DMS 273 (cell line): ENCODE measurements around the gene SRPRB.
"Not testable (repeated sequence)": the region's sequence is repeated elsewhere in the genome, so short reads cannot be mapped to it uniquely, and the experiment has no call there.

ENCODE experiments used
- DNase-seq: peaks from one replicate; lab custom pipeline; 2025; ENCODE audit not compliant: unreplicated experiment; lab: John Stamatoyannopoulos, UW

The SRPRB gene

GRCh38 chr3:133777807-133778568 lies 27.6 kb upstream of the SRPRB start:
- no peak for DNase-seq

GRCh38 chr3:133779626-133780203 lies 25.9 kb upstream of the SRPRB start:
- no peak for DNase-seq

DNA sequence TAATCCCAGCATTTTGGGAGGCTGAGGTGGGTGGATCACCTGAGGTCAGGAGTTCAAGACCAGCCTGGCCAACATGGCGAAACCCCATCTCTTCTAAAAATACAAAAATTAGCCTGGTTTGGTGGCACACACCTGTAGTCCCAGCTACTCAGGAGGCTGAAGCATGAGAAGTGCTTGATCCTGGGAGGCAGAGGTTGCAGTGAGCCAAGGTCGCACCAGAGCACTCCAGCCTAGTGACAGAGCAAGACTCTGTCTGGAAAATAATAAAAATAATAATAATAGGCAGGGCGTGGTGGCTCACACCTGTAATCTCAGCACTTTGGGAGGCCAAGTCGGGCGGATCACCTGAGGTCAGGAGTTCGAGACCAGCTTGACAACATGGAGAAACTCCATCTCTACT lies 24.9 kb upstream of the SRPRB start:
- DNase-seq = not testable (repeated sequence)

- no peak for DNase-seq
These were observed 24.0 kb upstream of the SRPRB start for GRCh38 chr3:133781570-133781969.

DNA sequence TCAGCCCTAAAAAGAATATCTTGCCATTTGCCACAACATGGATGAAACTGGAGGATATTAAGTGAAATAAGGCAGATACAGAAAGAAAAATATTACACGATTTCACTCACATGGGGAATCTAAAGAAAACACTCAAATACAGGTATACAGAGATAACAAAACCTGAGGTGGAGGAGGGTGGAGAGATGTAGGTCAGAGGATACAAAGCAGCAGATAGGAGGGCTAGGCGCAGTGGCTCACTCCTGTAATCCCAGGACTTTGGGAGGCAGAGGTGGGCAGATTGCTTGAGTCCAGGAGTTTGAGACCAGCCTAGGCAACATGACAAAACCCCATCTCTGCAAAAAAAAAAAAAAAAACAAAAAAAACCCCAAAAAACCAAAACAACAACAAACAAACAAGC lies 23.2 kb upstream of the SRPRB start:
- no peak for DNase-seq

DNA sequence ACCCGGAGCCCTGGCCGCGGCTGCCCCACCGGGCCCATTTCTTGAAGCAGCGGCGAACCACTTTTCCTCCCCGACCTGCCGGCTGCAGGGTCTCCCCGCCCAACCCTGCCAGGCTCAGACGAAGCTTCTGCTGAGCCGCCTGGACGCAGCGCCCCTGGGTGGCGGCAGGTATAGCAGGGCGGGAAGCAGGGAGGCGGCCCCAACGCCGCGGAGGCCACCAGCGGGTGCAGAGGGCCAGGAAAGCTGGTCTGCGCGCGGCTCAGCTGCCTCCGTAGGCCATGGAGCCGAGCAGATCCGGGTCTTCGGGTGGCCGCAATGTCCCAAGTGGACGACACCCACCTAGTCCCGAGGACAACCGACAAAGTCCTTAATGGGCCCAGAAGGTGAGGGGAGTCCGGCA lies 21.9 kb upstream of the SRPRB start:
- no peak for DNase-seq

DNA sequence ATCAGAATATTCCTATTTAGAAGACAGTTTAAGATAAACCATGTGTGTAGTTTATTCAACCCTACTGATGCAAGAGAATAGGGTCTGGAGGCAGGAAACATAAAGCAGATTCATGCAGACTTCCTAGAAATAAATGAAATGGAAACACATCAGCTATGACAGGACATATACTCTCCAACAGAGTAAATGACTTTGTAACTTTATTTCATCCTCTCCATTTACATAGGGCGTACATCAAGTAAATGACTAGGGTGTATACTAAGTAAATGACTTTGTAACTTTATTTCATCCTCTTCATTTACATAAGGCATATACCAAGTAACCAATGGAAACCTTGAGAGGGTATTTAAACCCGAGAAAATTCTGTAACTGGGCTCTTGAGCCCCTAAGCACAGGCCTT lies 17.6 kb upstream of the SRPRB start:
- no peak for DNase-seq

GRCh38 chr3:133792171-133792763 lies 13.3 kb upstream of the SRPRB start:
- peak; percentile 67 for DNase-seq

GRCh38 chr3:133797396-133798105 lies 8.1 kb upstream of the SRPRB start:
- no peak for DNase-seq

GRCh38 chr3:133799794-133800585 lies 5.6 kb upstream of the SRPRB start:
- DNase-seq = peak; percentile 37

GRCh38 chr3:133803469-133803868 lies 2.1 kb upstream of the SRPRB start:
- DNase-seq = no peak

DNA sequence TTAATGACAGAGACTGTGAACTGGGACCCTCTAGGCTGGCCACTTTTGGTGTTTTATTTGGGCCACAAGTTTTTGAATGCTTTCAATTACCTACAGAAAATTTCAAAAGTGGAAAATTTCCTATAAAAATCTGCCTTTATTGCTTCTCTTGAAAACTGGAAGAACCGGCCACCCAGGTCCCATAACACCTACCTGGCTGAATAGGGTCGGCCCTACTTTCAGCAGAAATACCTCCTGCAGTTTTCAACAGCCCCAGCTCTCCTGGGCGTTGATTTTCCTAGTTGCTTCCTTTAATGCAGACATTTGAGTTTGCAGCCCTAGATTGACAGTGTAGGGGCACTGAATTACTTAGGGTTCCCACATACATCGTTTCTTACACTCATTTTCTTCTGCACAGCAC lies 719 bp upstream of the SRPRB start:
- no peak for DNase-seq

DNA sequence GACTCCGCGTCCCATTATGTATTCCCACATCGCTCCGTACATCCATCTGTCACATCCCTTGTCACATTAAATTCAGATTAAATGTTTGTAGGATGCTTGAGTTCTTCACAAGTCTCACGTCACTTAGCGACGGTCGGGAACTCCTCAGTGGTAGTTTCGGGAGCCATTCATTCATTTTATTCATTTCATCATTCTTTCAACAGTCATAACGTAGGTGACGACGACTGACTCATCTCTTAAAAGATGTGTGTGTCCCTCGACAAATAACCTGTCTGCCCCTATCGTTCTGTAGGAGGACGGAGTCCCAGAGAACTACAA lies 272 bp upstream of the SRPRB start:
- no peak for DNase-seq

GRCh38 chr3:133812872-133813271 lies 7.3 kb downstream of the SRPRB start:
- no peak for DNase-seq

DNA sequence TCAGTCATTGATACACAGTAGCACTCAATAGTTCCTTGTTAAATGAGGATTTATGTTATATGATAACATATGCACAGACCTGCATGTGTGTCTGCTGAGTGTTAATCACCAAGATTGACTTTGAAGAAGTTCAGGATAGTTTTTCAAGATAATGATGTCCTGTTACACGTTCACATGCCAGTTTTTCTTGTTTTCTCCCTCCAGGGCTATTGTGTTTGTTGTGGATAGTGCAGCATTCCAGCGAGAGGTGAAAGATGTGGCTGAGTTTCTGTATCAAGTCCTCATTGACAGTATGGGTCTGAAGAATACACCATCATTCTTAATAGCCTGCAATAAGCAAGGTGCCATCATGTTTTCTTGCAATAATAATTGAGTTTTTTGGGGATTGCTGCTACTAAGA lies 9.8 kb downstream of the SRPRB start:
- no peak for DNase-seq

DNA sequence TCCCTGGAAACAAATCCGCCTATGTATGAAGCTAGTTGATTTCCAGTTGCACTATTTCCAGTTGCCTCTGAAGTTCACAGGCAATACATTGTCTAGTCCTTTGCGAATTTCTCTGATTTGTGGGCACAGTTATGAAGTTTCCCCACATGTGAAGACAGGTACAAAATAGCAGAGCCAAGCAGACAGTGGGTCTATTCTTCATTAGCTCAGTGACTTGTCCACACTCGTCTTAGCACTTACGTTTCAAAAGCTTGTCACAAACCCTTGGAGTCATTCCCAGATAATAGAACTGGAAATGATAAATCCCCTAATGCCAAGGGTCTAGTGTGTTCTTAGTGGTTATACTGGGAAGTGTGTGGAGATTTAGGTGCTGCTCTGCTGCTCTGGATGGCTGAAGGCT lies 14.5 kb downstream of the SRPRB start:
- no peak for DNase-seq

DNA sequence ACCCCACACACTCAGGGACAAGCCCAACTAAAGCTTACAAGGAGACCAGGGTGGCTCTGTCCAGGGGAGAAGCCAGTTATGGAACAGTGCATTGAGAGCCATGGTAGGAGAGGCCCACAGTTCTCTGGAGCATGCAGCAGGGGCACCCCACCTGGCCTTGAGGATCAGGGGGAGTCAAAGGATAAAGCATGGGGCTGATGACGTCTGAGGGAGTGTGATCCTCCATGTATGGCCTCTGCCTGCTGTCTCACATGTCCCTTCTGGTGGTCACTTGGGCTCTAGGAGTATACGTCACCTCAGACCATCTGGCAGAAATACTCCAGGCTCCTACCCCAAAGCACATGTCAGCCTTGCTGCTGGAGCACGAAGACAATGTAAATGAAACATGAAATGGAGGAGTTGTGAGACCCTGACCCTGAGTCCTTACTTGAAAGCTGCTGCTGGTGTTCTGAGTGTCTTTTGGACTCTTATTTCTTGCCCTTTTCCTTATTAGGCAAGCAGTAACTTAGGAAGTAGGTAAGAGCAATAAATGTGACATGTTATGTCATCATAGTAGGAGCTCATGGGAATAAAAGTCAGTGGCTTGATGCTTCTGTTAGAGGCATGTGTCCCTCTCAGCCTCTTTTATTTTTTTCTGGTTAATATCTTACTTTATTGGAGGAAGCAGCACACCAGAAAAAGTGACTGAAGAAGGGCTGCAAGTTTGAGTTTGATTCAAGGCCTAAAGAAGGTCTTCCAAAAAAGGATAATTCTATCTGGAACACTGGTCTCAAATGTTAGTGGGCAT lies 15.5 kb downstream of the SRPRB start:
- no peak for DNase-seq

GRCh38 chr3:133821767-133822638 lies 16.4 kb downstream of the SRPRB start:
- DNase-seq = peak; percentile 94

GRCh38 chr3:133824961-133825485 lies 19.4 kb downstream of the SRPRB start:
- no peak for DNase-seq
